ENCODE results near the gene FKBP1A.

GRCh38 chr20:1440024-1440423, 47.2 kb upstream of the FKBP1A start:
- TF ChIP-seq MXI1 (IDR thresholded peaks at IDR 0.05; ENCODE audit: low read depth, low read length) (no peak), ATF6 (CRISPR knock-in tag; IDR thresholded peaks at IDR 0.05) (no peak), YY1 (IDR thresholded peaks at IDR 0.05; ENCODE audit: borderline replicate concordance in 1 of 3, control insufficient read depth in 1 of 3, extremely low read depth in 1 of 3, insufficient read depth in 3 of 3, insufficient read length in 1 of 3, insufficient replicate concordance in 2 of 3, low read depth in 1 of 3, low read length in 2 of 3) (peak in 1 of 3 experiments; percentile 8), CHD2 (IDR thresholded peaks at IDR 0.05; ENCODE audit: low read depth, low read length) (no peak), RERE (CRISPR knock-in tag; IDR thresholded peaks at IDR 0.05; ENCODE audit: borderline replicate concordance) (no peak), SMARCE1 (IDR thresholded peaks at IDR 0.05) (no peak), KLF13 (tag; IDR thresholded peaks at IDR 0.05; ENCODE audit: borderline replicate concordance, low read depth) (no peak), CTCF (IDR thresholded peaks at IDR 0.05 in 2 of 3, conservative IDR thresholded peaks at IDR 0.05 in 1 of 3; ENCODE audit: insufficient read depth in 2 of 3, low read depth in 1 of 3, low read length in 3 of 3) (peak; percentile 72 to 98 (median 97)), RBM25 (IDR thresholded peaks at IDR 0.05; ENCODE audit: low read depth, low read length, severe bottlenecking) (no peak), ZNF217 (CRISPR knock-in tag; IDR thresholded peaks at IDR 0.05) (no peak), USF2 (CRISPR knock-in tag; IDR thresholded peaks at IDR 0.05) (no peak)

All from K562 (cell line).